Left ventricle myocardium superior (tissue), 1 donor: ENCODE results near the gene PPAN. TPM values are rescaled to one million over a fixed set of nuclear protein-coding genes. Genes with fewer than 3 reads are reported as not detected.

ENCODE experiments used
- ATAC-seq: fragments of 200-7000 bp; cut with Tn5 transposase; one replicate; pipeline ENCODE4 v1.9.1; 2020; ENCODE audit warnings: mild to moderate bottlenecking, moderate library complexity
- DNase-seq: peaks from one replicate; pipeline ENCODE4 v3.0.0-alpha.2; 2020
- intact Hi-C: fragments of 100-400 bp; cut with micrococcal nuclease; formaldehyde crosslinking; loops from one replicate; pipeline ENCODE4 v1.11.0; 2022
- total RNA-seq: library from RNA; stranded (reverse); fragmentation: NEBNext Ultra II Directional; extraction: Animal tissue kit (Norgen Biotek cat#: 25700); gene quantifications from one replicate; pipeline ENCODE4 v1.2.1, GENCODE V29; 2021
- donor health status: DM: no; HTN: yes; CAD: no; lungs with severe emphysema.

The PPAN gene
- total RNA-seq, 1 donor from 2014 or later, result 21.4 TPM

DNA sequence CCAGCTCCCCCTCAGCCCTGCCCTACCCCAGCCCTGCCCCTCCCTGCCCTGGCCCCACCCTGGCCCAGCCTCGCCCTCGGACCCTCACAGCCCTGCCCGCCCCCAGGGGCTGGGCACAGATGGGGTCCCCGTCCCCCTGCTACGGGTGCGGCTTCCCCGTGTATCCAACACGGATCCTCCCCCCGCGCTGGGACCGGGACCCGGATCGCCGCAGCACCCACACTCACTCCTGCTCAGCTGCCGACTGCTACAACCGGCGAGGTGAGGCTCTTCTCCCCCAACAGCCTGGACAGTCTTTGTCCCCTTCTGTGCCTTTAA lies 14.8 kb upstream of the PPAN start:
- intact Hi-C loops, result no loop called here
- DNase-seq (no peak), ATAC-seq (no peak)

DNA sequence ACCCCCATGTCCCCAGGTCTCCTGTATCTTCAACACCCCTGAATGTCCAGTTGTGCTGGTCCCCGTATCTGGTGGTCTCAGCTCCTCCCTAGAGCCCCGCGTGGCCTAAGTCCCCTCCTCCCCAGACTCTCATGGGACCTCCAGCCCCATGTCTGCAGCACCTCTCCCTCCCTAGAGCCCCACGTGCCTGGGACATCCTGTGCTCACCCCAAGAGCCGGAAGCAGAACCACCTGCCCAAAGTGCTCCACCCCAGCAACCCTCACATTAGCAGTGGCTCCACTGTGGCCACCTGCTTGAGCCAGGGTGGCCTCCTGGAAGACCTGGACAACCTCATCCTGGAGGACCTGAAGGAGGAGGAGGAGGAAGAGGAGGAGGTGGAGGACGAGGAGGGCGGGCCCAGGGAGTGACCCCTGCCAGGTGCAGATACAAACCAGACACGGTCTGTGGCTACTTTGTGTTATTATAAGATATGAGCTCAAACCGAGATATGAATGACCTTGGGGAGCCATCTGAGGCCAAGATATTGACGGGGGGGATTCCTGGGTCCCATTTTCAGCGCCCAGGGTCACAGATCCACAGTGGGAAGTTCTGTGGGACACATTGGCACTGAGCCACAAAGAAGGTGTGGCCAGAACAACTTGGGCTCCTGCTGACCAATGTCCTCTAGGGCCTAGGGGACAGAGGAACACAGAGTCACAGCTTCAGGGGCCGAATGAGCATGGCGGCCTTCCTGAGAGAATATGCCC lies 14.1 kb upstream of the PPAN start:
- ATAC-seq (no peak), DNase-seq (no peak)
- intact Hi-C loops, result no loop called here

DNA sequence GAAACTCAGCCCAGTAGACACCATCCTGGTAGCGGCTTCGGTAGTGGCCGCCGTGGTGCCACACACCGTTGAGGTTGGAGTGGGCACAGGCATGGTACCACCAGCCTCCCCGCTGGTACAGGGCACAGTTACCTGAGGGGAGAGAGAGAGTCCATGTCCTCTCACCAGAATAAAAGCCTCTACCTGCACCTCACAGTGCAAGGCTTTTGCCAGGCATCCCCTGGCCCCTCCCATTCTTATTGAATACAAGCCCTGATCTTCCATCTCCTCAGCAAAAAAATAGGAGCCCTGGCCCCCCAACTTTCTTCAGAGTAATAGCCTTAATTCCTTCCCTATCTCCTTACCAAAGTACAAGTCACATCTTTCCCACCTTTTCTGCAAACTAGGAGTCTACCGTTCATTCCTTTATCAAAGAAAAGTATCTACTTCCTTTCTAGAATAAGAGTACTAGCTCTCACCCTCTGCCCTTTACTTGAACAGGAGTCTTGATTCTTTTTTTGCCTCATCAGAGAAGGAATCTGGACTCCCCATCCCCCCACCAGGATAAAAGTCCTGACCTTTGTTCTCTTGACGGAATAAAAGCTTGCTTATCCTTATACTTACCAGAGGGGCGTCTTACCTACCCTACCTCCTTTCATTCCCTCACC lies 13.4 kb upstream of the PPAN start:
- intact Hi-C loops, result no loop called here

DNA sequence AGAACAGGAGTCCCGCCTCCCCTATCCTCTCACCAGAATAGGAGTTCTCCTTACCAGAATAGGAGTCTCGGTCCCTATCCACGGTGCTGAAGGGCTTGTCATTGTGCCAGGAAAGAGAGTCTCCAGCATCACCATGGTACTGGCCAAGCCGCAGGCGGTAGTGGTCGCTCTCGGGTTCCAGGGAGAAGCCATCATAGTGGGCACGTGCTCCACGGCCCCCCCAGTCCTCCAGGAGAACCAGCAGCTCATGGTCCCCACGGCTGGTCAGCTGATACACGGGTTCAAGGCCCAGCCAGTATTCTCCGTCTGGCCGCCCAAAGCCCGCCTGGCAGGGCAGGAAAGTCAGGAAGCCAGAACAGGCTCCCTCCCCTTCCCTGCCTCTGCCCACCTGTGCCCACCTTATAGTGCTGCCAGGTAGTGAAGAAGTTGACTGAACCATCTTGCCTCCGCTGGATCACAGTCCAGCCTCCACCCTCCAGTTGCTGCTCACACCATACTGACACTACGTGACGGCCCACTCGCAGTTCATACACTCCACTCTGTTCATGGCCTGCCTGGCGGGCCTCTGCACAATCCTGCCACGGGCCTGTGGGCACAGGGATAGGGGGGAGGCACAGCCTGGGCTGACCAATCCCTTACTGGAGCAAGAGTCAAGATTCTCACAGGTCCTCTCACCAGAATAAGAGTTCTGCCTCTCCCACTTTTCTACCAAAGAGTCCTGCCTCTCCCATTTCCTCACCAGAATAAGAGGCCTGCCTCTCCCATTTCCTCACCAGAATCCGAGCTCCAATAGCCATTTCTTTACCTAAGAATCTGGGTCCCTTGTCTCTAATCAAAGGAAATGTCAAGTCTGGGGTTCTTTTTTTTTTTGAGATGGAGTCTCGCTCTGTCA lies 12.6 kb upstream of the PPAN start:
- no peak for DNase-seq
- intact Hi-C loops, result no loop called here

More for the DNA sequence above, 13.4 kb upstream of the PPAN start:
- DNase-seq (no peak), ATAC-seq (no peak)

DNA sequence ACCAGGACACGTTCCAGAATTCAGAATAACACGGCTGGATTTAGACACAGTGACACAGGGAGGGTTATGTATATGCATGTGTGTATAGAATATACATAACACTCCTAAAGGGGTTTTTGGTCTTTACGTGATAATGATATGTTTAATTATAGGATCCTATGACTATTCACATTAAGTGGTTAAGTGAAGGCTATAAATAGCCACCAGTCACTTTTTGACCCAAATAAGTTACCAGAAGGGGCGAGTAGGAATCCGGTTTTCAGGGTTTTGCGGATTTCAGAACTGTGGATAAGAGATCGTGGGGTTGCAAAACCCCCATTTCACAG lies 10.6 kb upstream of the PPAN start:
- ATAC-seq, result no peak
- DNase-seq, result no peak
- intact Hi-C loops, result no loop called here

More for the DNA sequence above, 12.6 kb upstream of the PPAN start:
- no peak for ATAC-seq

DNA sequence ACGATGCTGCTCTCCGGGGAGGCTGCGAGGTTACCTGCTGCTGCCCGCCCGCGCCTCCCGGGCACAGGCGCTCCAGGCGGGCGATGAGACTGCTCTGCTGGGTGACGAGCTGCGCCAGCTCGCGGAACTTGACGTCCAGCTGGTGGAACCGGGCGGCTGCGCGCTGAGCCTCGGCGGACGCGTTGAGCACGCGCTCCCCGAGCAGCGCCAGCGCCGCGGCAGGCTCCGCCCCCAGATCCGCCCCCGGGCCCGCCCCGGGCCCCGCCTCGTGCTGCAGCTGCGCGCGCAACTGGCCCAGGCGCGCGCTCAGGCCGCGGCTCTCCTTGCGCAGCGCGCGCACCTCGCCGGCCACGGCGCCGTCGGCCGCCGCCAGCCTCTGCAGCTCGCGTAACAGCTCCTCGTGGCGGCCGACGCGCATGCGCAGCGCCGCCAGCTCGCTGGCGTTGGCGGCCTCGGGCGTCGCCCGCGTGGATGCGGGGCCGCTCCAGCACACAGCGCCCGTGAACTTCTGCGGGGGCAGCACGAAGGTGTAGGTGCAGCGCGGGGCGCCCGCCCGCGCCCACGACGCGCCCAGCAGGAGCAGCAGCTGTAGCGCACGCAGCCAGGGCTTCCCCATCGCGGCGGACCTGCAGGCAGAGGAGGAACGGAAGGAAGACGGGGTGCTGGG lies 10.1 kb upstream of the PPAN start:
- intact Hi-C loops, result no loop called here
- DNase-seq (peak; percentile 95), ATAC-seq (peak; percentile 90)

DNA sequence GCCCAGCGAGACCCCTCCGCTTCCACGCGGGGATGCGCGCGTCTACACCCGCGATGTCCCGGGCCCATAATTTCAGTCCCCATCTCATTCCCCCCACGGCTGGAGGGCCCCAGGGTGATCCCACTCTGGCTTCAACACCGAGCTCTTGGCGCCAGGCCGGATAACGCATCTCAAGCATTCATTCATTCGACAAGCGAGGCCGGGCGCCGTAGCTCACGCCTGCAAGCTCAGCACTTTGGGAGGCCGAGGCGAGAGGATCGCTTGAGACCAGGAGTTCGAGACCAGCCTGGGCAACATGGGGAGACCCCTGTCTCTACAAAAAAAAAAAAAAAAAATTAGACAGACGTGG lies 9.6 kb upstream of the PPAN start:
- ATAC-seq (no peak), DNase-seq (peak; percentile 53)
- intact Hi-C loops, result no loop called here

DNA sequence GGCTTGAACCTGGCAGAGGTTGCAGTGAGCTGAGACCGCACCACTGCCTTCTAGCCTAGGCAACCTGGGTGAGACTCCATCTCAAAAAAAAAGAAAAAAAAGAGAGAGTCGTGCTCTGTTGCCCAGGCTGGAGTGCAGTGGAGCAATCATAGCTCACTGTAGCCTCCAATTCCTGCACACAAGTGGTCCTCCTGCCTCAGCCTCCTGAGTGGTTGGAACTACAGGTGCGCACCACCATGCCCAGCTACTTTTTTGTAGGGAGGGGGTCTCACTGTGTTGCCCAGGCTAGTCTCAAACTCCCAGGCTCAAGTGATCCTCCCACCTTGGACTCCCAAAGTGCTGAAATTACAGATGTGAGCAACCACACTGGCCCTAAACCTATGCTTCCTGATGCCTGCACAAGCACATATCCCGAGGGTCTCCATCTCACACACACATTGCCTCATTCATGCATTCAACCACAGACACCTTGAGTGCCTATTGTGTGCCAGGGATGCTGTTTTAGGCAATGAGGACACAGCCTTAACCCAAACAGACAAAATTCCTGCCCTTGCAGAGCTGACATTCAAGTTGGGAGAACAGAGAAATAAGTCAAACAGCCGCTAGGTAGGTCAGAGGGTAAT lies 5.9 kb upstream of the PPAN start:
- DNase-seq, result no peak
- no peak for ATAC-seq
- intact Hi-C loops, result no loop called here

DNA sequence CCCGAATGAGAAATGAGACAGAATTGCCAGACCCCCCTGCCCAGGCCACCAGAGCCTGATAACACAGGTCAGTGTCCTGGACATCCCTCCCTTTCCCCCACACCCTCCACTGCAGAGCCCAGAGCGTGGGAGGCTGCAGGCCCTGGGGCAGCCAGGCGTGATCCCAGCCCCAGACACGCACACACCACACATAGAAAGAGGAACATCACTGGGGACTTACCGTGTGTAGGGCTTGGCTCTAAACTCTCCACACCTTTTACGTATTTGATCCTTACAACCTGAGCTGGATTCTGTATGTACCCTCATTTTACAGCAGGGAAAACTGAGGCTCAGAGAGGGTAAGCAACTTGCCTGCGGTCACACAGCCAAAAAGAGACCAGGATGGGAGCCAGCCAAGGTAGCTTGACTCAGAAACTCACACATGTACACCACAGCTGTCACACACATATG lies 3.4 kb upstream of the PPAN start:
- DNase-seq, result no peak
- no peak for ATAC-seq
- intact Hi-C loops, result no loop called here

DNA sequence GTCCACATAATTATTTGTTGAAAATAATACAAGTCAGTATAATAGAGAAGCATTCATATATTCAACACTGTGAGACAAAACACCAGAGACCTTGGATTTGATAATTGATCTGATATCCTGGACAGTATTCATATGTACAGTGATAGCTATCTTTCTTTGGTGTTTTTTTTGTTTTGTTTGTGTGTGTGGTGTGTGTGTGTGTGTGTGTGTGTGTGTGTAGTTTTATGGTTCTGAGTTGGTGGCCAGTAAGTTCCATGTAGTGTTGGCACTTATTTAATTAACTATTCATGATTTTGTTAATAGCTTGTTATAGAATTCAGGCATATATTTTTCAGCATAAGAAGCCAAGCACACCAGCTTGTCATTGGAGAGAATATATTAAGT lies 2.0 kb upstream of the PPAN start:
- no peak for ATAC-seq
- no peak for DNase-seq
- intact Hi-C loops, result no loop called here

DNA sequence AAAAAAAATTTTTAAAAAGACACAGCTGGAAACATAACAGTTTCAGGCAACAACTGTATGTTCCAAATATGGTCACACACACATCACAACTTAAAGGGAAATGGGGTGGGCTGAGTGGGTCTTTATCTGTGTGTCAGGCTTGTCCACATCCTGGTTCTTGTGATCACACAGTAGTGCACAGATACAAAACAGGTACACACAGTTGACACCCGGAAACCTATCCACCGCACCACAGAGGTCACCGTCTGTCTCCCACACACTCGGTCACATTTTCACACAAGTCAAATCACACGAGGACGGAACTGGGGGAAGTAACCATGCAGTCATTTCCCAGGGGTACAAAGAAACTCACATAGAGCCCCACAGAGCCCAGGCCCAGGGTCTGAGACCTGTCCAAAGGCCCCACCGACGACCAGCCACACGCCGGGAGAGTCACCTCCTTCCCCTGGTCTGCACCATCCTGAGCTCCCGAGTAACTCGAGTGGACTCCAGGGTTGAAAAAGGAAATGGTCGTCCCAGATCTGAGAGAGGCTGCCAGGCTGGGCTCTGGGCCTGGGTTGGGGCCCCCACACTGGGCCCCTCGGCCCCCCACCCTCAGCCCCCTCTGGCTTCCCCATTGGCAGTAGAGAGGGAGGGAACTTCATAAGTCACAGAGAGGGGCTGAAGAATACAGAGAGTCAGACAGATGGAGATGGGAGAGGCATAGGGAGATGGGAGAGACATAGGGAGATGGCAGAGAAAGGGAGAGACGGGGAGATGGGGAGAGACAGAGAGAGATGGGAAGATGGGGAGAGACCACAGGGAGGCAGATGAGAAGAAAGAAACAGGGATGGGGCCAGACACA lies 1.3 kb upstream of the PPAN start:
- intact Hi-C loops, result no loop called here
- no peak for ATAC-seq
- no peak for DNase-seq

DNA sequence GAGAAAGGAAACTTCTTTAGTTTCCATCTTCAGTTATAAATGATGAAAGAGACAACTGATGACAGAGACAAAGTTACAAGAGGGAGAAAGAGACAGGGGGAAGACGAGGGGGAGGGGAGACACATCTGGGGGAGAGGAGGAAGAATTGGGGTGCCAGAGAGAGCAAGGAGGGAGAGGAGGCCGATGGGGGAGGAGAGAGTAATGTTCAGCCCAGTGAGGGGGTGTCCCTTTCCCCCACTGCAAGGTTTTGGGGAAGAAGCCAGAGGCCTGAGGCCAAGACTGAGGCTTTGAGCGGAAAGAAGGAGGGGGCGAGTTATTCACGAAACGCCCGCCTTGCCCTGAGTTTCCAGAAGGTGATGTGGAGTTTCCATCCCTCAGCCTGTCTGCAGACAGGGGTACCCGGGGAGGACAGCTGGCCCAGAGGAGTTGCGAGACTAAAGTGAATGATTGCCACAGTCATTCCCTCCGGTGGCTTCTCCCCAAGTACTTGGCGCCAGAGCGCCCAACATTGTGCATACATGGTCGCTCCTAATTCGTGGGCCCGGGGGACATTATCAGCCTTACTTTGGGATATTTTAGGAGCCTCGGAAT lies 558 bp upstream of the PPAN start:
- peak; percentile 2 for ATAC-seq
- DNase-seq, result no peak
- intact Hi-C loops, result no loop called here

DNA sequence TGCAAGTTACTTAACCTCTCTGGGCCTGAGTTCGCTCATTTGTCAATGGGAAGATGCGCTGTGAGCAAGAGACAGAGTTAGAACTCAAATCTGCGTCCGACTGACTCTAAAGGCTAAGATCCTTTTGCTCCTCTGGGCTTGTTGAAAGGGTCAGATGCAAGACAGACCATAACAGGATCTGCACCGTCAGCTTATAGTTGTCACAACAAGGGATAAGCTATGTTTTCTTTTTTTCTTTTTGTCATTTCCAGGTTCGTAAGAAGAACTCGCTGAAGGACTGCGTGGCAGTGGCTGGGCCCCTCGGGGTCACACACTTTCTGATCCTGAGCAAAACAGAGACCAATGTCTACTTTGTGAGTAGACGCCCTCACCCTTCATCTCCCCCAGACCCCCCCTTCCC lies 1.1 kb downstream of the PPAN start:
- intact Hi-C loops, result no loop called here
- ATAC-seq (no peak), DNase-seq (no peak)

DNA sequence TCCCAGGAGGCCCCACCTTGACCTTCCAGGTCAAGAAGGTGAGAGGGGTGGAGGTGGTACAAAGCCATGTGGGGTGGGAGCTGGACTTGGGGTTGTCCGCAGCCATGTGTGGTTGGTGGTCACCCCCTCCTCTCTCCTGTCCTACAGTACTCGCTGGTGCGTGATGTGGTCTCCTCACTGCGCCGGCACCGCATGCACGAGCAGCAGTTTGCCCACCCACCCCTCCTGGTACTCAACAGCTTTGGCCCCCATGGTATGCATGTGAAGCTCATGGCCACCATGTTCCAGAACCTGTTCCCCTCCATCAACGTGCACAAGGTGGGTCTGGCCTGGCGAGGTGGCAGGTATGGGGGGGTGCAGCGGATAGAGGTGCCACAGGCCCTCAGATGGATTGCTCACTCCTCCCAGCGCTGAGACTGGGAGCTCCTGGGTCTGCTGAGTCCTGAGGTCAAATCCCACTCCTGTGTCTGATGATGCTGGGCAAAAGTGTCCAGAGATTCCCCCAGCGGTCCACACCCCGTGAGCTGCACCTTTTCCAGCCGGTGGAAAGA lies 1.7 kb downstream of the PPAN start:
- intact Hi-C loops, result no loop called here
- DNase-seq (no peak), ATAC-seq (no peak)

DNA sequence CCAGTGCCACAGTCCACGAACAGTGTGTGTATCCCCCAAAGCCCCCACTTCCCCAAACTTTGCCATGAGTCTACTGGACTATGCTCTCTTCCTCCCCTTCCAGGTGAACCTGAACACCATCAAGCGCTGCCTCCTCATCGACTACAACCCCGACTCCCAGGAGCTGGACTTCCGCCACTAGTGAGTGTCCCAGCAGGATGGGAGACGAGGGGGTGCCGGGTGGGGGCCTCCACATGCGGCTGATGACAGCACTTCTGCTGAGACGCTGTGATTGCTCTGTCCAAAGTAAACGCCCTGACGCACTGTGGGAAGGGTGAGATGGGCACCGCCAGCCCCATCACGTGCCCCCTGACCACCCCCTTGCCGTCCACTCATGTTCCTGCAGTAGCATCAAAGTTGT lies 3.4 kb downstream of the PPAN start:
- intact Hi-C loops, result no loop called here
- no peak for DNase-seq

DNA sequence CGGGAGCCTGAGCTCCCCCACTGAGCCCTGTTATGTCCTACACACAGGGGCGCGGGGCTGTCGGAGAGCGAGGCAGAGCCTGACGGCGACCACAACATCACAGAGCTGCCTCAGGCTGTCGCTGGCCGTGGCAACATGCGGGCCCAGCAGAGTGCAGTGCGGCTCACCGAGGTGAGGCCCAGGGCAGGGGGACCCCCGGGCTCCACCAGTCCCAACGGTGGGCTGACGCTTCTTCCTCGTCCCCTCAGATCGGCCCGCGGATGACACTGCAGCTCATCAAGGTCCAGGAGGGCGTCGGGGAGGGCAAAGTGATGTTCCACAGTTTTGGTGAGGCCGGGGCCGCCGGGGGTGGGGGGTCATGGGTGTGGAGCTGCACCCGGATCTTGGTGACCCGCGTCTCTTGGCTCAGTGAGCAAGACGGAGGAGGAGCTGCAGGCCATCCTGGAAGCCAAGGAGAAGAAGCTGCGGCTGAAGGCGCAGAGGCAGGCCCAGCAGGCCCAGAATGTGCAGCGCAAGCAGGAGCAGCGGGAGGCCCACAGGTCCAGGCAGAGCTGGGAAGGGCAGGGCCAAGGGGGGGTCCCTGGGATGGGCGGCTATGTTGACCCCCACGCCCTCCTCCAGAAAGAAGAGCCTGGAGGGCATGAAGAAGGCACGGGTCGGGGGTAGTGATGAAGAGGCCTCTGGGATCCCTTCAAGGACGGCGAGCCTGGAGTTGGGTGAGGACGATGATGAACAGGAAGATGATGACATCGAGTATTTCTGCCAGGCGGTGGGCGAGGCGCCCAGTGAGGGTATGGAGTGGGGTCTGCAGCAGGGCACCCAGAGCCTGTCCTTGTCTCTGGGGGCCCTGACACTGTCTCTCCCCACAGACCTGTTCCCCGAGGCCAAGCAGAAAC lies 4.2 kb downstream of the PPAN start:
- DNase-seq, result no peak
- intact Hi-C loops, result no loop called here
- no peak for ATAC-seq

More for the DNA sequence above, 3.4 kb downstream of the PPAN start:
- no peak for ATAC-seq

DNA sequence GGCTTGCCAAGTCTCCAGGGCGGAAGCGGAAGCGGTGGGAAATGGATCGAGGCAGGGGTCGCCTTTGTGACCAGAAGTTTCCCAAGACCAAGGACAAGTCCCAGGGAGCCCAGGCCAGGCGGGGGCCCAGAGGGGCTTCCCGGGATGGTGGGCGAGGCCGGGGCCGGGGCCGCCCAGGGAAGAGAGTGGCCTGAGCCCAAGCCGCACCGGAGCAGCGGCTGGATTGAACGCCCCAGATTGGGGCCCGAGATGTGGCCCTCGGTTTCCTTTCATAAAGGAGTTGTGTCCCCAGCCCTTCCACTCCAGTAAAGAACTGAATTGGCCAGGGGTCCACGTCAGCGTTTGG lies 4.8 kb downstream of the PPAN start:
- no peak for ATAC-seq
- intact Hi-C loops, result no loop called here
- DNase-seq, result no peak
